ENCODE results near the gene STK11IP.

GRCh38 chr2:219569635-219570034 lies 28.0 kb upstream of the STK11IP start:
- TF ChIP-seq MXI1 (IDR thresholded peaks at IDR 0.05; ENCODE audit: low read depth, low read length) (no peak), SPI1 (IDR thresholded peaks at IDR 0.05; ENCODE audit: borderline replicate concordance, insufficient read depth, low read depth, low read length) (no peak), ZNF217 (IDR thresholded peaks at IDR 0.05) (no peak)
